ENCODE data around the gene SLC1A2.
A peak's percentile ranks its signal among the peaks of the same experiment; 100 is the strongest.

SLC1A2 gene

GRCh38 chr11:35272391-35272902 lies 146.9 kb downstream of the SLC1A2 start:
- no peak for DNase-seq (ENCODE audit: low read depth)

GRCh38 chr11:35271031-35271430 lies 148.3 kb downstream of the SLC1A2 start:
- DNase-seq (ENCODE audit: low read depth), result no peak

DNA sequence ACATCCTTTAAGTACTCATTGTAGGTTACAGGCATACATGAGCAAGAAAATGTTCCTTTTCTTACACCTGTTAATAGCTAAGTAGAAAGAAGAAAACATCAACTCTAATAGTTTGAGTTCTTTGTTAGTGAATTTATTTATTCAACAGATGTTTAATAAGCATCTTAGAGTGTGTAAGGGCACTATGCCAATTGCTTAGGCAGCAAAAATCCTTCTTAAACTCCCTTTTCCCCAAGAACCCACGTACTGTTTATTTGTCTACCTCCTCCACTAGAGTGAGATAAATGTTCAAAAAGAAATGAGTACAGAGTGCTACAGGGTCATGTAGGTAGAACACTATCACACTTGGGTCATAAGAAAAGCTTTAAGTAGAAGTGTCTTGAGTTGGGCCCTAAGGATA lies 149.0 kb downstream of the SLC1A2 start:
- no peak for DNase-seq (ENCODE audit: low read depth)

DNA sequence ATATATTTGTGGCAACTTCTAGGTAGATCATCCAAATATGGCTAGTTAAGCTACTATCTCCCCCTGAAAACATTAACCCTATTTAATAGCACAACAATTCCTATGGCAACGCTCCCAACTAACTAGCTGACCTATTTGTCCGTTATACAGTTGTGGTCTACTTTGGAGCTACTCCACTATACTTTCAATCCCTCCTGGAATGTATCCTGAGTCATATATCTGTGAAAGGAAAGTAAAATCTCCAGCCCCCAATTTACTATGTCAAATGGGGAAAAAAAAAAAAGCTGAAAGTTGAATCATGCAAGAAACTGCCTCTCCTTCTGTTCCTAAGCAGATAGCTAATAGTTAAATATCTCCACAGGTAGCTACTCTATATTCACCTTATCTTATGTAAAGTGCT lies 151.9 kb downstream of the SLC1A2 start:
- DNase-seq (ENCODE audit: low read depth), result peak; percentile 91

- DNase-seq (ENCODE audit: low read depth), result no peak
These were observed 153.5 kb downstream of the SLC1A2 start for GRCh38 chr11:35265755-35266454.

- no peak for DNase-seq (ENCODE audit: low read depth)
These were observed 156.6 kb downstream of the SLC1A2 start for GRCh38 chr11:35262735-35263134.

DNA sequence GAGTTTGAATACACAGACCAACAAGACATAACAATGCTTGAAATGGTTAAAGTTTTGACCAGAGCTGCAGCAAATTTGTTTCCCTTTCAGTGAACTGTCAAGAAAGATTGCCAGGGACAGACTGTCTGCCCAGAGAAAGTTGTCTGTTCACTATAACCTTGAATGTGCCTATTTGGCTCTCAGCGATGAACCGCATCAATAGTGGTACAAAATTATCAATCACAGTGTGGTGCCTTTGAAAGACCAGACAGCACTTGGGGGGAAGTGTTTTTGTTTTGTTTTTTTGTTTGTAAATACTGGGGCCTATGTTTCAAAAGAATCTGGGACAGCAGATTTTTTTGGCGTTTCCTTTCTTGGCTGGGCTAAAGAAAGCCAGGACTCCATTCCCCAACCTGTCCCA lies 157.3 kb downstream of the SLC1A2 start:
- no peak for DNase-seq (ENCODE audit: low read depth)

- DNase-seq (ENCODE audit: low read depth), result no peak
These were observed 158.2 kb downstream of the SLC1A2 start for GRCh38 chr11:35261197-35261596.

DNA sequence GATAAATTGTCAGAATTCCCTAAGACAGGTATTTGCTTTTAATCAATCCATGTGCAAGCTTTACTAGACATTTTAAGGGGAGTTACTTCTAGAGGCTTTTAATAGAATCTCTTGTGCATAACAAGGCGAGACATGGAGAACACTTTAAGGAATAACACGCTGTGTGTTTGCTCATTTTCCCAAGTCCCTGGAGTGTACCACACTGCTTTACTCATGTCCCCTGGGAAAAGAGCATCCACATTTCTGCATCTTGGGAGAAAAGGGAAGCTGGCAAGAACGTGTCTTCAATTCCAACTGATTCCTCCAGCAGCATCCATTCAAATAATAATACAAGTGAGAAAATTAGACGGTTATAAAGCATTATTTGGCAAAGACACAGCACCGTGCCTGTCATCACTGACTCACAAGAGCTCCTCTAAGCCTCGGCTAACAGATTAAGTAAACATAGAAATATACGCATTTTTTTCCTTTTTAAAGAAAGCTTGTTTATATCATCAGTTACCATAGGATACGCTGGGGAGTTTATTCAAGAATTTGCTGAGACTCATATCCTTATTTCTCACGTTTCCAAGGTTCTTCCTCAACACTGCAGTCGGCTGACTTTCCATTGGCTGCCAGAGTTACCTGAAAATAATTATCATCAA lies 158.9 kb downstream of the SLC1A2 start:
- DNase-seq (ENCODE audit: low read depth), result peak; percentile 93

DNA sequence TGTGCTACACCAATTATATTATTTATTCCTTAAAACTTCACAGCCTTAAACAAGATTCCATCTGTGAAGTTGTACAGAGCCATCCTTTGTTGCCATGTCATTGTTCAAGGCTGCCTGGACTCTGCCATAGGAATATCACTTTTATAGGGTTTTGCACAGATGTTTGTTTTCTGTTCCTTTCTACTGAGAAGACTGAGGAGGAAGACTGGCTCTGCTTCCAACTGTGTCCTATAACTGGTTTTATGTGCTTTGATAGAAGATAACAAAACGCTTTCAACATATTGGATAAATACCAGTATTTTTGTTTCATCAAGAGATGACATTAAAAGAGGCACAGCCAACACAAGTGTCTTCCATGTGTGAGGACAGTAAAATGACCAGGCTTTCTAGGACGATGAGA lies 159.8 kb downstream of the SLC1A2 start:
- no peak for DNase-seq (ENCODE audit: low read depth)

DNA sequence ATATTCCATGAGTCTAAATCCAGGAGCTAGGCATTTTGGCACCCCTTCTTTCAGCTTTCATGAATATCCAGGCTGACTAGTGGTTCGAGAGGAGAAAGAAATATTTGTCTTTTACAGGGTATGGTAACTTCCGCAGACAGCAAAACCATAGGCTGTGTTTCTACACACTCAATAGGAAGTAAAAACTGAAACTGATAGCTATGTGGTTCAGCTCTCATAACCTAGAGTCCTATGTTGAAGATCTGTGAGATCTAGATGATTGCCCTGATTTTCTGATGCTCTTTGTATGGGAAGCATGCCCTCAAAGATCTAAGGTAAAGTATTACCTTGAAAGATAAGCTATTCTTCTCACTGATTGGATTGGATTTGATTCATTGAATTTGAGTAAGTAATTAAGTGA lies 162.1 kb downstream of the SLC1A2 start:
- no peak for DNase-seq (ENCODE audit: low read depth)

DNA sequence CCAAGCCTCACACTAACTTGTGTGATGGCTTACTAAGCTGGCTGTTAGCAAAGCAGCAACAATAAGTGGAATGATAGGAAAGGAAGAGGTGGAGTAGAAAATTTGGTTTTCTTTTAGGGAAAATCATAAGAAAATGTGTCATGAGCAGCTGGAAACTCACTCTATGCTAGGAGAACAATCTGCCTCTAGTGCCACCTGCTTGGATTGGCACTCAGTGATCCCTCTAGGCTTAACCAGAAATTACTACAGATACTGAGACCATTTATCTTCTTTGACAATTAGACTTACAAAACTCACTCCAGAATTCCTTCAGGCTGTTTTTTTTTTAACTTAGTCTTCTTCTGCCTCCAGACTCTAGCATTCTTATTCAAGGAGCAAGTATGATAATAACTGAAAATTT lies 163.1 kb downstream of the SLC1A2 start:
- DNase-seq (ENCODE audit: low read depth), result no peak

GRCh38 chr11:35255514-35255913 lies 163.8 kb downstream of the SLC1A2 start:
- no peak for DNase-seq (ENCODE audit: low read depth)

GRCh38 chr11:35253237-35253636 lies 166.1 kb downstream of the SLC1A2 start:
- peak; percentile 76 for DNase-seq (ENCODE audit: low read depth)

DNA sequence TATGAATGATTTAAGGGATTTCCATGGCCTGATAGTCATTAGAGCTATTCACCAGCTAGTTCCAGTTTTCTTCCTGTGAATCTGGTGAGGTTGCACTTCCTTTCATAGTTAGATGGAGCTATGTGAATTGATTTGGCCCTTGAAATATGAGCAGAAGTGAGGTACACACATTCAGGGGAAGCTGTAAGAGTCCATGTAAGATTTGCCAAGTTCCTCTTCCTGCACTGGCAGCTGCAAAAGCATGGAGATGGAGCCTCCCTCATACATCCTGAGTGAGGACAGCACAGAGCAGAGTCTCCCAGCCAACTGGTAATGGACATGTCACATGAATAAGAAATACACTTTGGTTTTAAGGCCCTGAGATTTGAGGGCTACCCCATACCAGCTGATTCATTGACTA lies 168.7 kb downstream of the SLC1A2 start:
- DNase-seq (ENCODE audit: low read depth), result no peak

DNA sequence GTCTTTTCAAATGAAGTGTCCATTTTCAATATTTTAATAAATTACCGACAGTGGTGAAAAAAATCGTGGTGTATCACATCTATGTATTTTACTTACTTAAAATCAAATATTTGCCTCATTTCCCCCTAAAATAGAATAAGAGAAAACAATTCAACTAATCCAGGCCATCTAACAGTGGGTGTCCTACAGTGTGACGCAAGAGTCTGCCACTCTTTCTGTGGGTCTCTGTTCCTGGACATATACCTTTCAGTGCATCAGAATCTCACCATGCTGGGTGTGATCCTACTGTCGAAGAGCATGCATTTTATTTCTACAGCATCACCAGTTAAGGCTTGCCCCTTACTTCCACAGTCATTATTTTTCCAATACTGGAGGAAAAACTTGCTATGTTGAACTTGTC lies 169.2 kb downstream of the SLC1A2 start:
- no peak for DNase-seq (ENCODE audit: low read depth)

GRCh38 chr11:35248558-35249323 lies 170.6 kb downstream of the SLC1A2 start:
- no peak for DNase-seq (ENCODE audit: low read depth)

GRCh38 chr11:35247863-35248262 lies 171.5 kb downstream of the SLC1A2 start:
- no peak for DNase-seq (ENCODE audit: low read depth)

DNA sequence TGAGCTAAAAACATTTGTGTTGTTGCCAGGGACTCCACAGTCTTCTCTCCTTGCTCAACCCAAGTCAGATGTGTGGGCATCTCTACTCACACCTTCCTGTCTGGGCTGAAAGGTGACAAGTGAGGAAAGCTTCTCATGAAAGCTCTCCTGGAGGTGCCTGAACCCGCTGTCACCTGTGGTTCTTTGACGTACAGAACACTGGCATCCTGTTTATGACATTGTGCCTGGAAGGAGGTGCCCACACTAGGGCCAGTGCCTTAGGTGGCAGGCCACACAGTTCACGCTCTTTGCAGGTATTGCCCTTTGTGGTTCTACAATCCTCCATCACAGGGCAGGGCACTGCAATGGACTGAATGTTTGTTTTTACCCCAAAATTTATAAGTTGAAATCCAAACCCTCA lies 171.9 kb downstream of the SLC1A2 start:
- no peak for DNase-seq (ENCODE audit: low read depth)

GRCh38 chr11:35246745-35247144 lies 172.6 kb downstream of the SLC1A2 start:
- peak; percentile 65 for DNase-seq (ENCODE audit: low read depth)

DNA sequence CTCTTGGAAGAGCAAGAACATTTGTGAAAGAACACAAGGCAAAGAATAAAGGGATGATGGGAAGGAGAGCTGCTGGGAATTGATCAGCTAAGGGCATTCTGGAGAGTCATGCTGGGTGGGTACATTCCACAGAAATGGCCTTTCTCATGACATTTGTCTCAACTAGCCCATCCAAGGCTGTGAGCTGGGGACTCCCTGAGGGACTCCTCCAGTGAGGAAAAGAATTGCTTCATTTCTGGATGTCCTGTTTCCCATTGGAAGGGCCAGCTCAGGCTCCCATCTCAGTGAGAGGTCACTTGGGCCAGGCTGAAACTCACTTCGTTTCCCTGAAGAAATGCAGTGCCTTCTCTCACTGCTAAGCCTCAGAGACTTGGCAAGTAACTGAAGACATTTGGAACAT lies 173.6 kb downstream of the SLC1A2 start:
- DNase-seq (ENCODE audit: low read depth), result no peak

- no peak for DNase-seq (ENCODE audit: low read depth)
These were observed 174.3 kb downstream of the SLC1A2 start for GRCh38 chr11:35245056-35245455.

DNA sequence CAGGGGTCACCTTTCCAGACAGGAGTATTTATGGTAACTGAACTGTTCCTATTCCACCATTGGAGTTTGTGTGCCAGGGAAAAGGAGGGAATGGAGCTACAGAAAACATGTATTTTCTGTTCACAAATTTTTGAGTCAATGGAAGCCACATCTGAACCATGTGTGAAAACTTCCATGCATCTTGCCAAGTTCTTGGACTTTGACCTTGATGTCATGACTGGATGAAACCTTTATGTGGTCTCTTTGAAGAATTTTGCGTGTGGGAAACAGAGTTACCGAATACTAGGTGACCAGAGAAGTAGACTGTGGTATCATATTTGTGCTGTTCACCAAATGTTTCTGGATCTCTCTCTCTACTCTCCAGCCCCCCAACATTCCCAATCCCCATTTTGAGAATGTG lies 175.6 kb downstream of the SLC1A2 start:
- no peak for DNase-seq (ENCODE audit: low read depth)

Data from EH (cell line).